Fibroblast of lung (primary cell): ENCODE measurements around the gene METAP1D. TPM values are rescaled to one million over a fixed set of nuclear protein-coding genes. Genes with fewer than 3 reads are reported as not detected.
A peak's percentile ranks its signal among the peaks of the same experiment; 100 is the strongest.
"Not testable (repeated sequence)": the region's sequence is repeated elsewhere in the genome, so short reads cannot be mapped to it uniquely, and the experiment has no call there.

Source experiments
- DNase-seq, 2 donors: peaks; one replicate each; pipeline versions ENCODE4 v3.0.0 to v3.0.0-alpha.2; 2010; ENCODE audit warnings: low read depth in 2 of 2
- H2AFZ ChIP-seq: 2 replicates; pipeline ENCODE4 v1.5.1; 2012; ENCODE audit warnings: low read length, control low read depth, inconsistent platforms
- H3K27ac ChIP-seq: 2 replicates; pipeline ENCODE4 v1.5.1; 2011; ENCODE audit warnings: low read length, control low read depth; ENCODE audit not compliant: insufficient read depth
- H3K27me3 ChIP-seq: 2 replicates; pipeline ENCODE4 v1.5.1; 2011; ENCODE audit warnings: mild to moderate bottlenecking, low read length; ENCODE audit not compliant: control insufficient read depth, insufficient read depth
- H3K36me3 ChIP-seq: 2 replicates; pipeline ENCODE4 v1.5.1; 2011; ENCODE audit warnings: low read length; ENCODE audit not compliant: control insufficient read depth, insufficient read depth
- H3K4me1 ChIP-seq: 2 replicates; pipeline ENCODE4 v1.5.1; 2011; ENCODE audit warnings: low read length; ENCODE audit not compliant: control insufficient read depth, insufficient read depth; ENCODE audit errors: extremely low read depth
- H3K4me2 ChIP-seq: 2 replicates; pipeline ENCODE4 v1.5.1; 2011; ENCODE audit warnings: low read length, control low read depth; ENCODE audit not compliant: insufficient read depth; ENCODE audit errors: extremely low read depth
- H3K4me3 ChIP-seq, 4 experiments: fragments of 200-600 bp in 1 of 4; sonication (generic) in 1 of 4; replicated peaks in 1 of 4; 2 replicates each; pipeline ENCODE4 v1.5.1; 2011 to 2016; ENCODE audit warnings: low read length in 4 of 4, low read depth in 3 of 4, mild to moderate bottlenecking in 3 of 4, control low read depth in 2 of 4, inconsistent platforms in 1 of 4, mixed read lengths in 1 of 4; ENCODE audit not compliant: insufficient read depth in 1 of 4; ENCODE audit errors: control extremely low read depth in 1 of 4
- H3K79me2 ChIP-seq: 2 replicates; pipeline ENCODE4 v1.5.1; 2012; ENCODE audit warnings: mild to moderate bottlenecking, low read length, inconsistent platforms; ENCODE audit not compliant: control insufficient read depth, insufficient read depth
- H3K9ac ChIP-seq: 2 replicates; pipeline ENCODE4 v1.5.1; 2011; ENCODE audit warnings: mild to moderate bottlenecking, low read length, control low read depth; ENCODE audit not compliant: insufficient read depth
- H3K9me3 ChIP-seq: 2 replicates; pipeline ENCODE4 v1.5.1; 2012; ENCODE audit warnings: low read depth, low read length; ENCODE audit not compliant: control insufficient read depth, insufficient read depth
- H4K20me1 ChIP-seq: 2 replicates; pipeline ENCODE4 v1.5.1; 2011; ENCODE audit warnings: low read length; ENCODE audit not compliant: control insufficient read depth, insufficient read depth; ENCODE audit errors: extremely low read depth
- EZH2 ChIP-seq: IDR thresholded peaks from 2 replicates; pipeline ENCODE4 v1.5.1; 2012; ENCODE audit warnings: low read length, control low read depth, mild to moderate bottlenecking; ENCODE audit errors: missing control alignments
- polyA plus RNA-seq, 2 donors: library from polyadenylated mRNA; depleted of rRNA in 1 of 2; stranded (reverse) in 1 of 2; unstranded in 1 of 2; fragments of >200 nt; gene quantifications; 2 replicates each; pipeline ENCODE4 v1.2.1, GENCODE V29; 2011 to 2012; ENCODE audit warnings: missing spikeins in 1 of 2
- total RNA-seq: library from RNA; depleted of rRNA; stranded (reverse); fragments of >200 nt; gene quantifications from 2 replicates; pipeline ENCODE4 v1.2.1, GENCODE V29; 2014
- TF ChIP-seq, protein P1 (sequence below), 2 donors: IDR thresholded peaks in 1 of 2; conservative IDR thresholded peaks in 1 of 2; 1 replicate in 1 of 2; 2 replicates in 1 of 2; pipeline ENCODE4 v1.5.1; 2011 to 2012; ENCODE audit warnings: low read length in 2 of 2, control low read depth in 1 of 2, inconsistent platforms in 1 of 2, low read depth in 1 of 2, mild to moderate bottlenecking in 1 of 2

Gene METAP1D
- total and polyA plus RNA-seq, 2 donors (not counting 1 experiment from before 2014, with no cell fraction given): 6.7 to 6.8 TPM

DNA sequence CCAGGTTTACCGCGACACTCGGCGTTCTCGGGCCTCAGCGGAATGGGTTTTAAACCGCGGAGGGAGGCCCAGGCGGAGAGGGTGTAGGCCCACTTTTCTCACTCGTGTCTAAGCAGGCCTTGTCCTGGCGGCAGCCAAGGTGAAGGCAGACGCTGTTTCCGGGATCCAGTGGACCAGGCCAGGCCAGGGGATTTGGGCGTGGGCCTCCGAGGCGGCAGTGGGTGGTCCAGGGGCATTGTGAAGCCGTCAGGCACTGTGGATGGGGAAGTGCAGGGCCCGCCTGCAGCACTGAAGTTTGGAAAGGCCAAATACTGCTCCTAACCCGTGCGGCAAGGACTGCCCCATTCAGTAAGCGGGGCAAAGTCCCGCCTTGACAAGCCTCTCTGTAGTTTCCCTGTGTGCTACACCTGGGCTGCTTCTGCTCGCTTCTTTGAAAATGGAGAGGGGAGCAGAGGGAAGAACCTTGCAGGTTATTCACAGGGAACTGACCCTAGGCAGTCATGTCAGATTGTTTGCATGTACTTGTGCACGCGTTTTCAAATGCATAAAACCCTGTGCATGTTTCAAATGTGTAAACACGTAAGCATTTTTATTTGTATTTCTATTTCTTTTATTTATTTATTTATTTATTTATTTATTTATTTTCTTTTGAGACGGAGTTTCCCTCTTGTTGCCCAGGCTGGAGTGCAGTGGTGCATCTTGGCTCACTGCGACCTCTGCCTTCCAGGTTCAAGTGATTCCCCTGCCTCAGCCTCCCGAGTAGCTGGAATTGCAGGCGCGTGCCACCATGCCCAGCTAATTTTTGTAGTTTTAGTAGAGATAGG is 110.4 kb downstream of the METAP1D start:
- Histone ChIP-seq H3K27ac (no peak overlapping the region), H2AFZ (no peak overlapping the region), H3K4me2 (no peak overlapping the region), H3K27me3 (peaks cover 5% of the 10 kb centered on the region), H3K79me2 (no peaks in the 10 kb centered on the region), H3K4me3 (no peak overlapping the region), H3K36me3 (no peaks in the 10 kb centered on the region), H3K4me1 (no peaks in the 10 kb centered on the region), H3K9ac (no peak overlapping the region), H4K20me1 (no peaks in the 10 kb centered on the region), H3K9me3 (no peaks in the 10 kb centered on the region)
- no peak for TF ChIP-seq EZH2
- TF ChIP-seq, protein P1, sequence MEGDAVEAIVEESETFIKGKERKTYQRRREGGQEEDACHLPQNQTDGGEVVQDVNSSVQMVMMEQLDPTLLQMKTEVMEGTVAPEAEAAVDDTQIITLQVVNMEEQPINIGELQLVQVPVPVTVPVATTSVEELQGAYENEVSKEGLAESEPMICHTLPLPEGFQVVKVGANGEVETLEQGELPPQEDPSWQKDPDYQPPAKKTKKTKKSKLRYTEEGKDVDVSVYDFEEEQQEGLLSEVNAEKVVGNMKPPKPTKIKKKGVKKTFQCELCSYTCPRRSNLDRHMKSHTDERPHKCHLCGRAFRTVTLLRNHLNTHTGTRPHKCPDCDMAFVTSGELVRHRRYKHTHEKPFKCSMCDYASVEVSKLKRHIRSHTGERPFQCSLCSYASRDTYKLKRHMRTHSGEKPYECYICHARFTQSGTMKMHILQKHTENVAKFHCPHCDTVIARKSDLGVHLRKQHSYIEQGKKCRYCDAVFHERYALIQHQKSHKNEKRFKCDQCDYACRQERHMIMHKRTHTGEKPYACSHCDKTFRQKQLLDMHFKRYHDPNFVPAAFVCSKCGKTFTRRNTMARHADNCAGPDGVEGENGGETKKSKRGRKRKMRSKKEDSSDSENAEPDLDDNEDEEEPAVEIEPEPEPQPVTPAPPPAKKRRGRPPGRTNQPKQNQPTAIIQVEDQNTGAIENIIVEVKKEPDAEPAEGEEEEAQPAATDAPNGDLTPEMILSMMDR (conservative IDR thresholded peaks at IDR 0.05 in 1 of 2, IDR thresholded peaks at IDR 0.05 in 1 of 2; ENCODE audit: low read depth in 1 of 2, low read length in 2 of 2): no peak
- no peak for DNase-seq

DNA sequence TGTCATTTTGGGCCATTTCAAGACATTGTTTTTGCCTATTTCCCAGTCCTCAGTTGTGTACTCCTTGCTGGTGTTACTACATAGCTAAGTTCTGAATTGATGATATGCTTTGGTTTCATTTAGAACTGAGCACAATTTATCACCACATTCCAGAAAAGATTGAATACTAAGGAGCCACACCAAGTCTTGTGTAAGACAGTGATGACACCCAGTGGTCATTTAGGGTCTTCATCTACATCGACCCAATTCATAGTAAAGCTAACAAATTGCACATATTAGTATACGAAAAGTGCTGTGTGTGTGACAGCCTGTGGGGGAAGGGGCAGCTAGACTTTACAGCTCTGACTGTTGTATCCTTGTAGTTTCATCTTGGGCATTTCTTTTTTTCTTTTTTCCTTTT is 113.9 kb downstream of the METAP1D start:
- Histone ChIP-seq H3K4me1 (no peaks in the 10 kb centered on the region), H3K79me2 (no peaks in the 10 kb centered on the region), H4K20me1 (no peaks in the 10 kb centered on the region), H3K4me2 (no peak overlapping the region), H3K4me3 (no peak overlapping the region), H2AFZ (no peak overlapping the region), H3K27me3 (no peaks in the 10 kb centered on the region), H3K27ac (no peak overlapping the region), H3K9ac (no peak overlapping the region), H3K9me3 (no peaks in the 10 kb centered on the region), H3K36me3 (no peaks in the 10 kb centered on the region)
- DNase-seq: peak; percentile 57 to 66
- TF ChIP-seq, protein P1 (conservative IDR thresholded peaks at IDR 0.05 in 1 of 2, IDR thresholded peaks at IDR 0.05 in 1 of 2; ENCODE audit: low read depth in 1 of 2, low read length in 2 of 2): peak in 1 of 2 donors; percentile 34
- no peak for TF ChIP-seq EZH2

- H3K9me3 ChIP-seq, H3K9ac ChIP-seq, H3K4me3 ChIP-seq, H3K36me3 ChIP-seq, H3K79me2 ChIP-seq, H3K4me1 ChIP-seq, H3K4me2 ChIP-seq, DNase-seq, H3K27ac ChIP-seq, H2AFZ ChIP-seq, H4K20me1 ChIP-seq, H3K27me3 ChIP-seq: not testable (repeated sequence)
These were observed 114.4 kb downstream of the METAP1D start for GRCh38 chr2:172114176-172114575.
